GM21390 (cell line): Measurements from ENCODE around the gene CEACAM8.
"Not testable (repeated sequence)": the region's sequence is repeated elsewhere in the genome, so short reads cannot be mapped to it uniquely, and the experiment has no call there.

Source experiments
- ATAC-seq: cut with Tn5 transposase; IDR thresholded peaks from one replicate; pipeline ENCODE4 v1.9.1; 2021; ENCODE audit not compliant: unreplicated experiment

Gene CEACAM8

GRCh38 chr19:42546831-42547500, 47.8 kb downstream of the CEACAM8 start:
- no peak for ATAC-seq

- ATAC-seq: no peak
These were observed 50.6 kb downstream of the CEACAM8 start for GRCh38 chr19:42544146-42544545.

- ATAC-seq: no peak
These were observed 51.9 kb downstream of the CEACAM8 start for GRCh38 chr19:42542791-42543190.

DNA sequence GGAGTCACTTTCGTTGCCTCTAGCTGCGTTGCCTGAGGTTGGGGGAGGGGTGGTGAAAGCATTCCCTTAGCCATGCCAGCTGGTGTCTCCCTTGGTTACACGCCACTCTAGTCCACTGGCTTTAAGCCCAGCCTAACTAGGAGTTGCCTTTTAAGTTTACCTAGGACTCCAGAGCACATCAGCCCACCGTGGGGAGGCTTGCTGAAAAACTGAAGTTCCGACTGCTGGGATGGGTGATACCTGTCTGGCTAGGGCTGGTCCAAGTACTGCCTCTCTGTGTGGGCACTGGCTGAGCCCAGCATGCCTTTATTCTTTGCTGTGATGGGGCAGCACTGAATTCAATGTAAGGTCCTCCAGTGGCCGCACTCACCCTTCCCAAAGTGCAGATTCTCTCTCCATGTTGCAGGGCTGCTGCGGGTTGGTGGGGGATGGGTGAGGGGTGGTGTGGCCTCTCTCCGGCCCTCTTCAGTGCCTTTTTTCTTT, 54.6 kb downstream of the CEACAM8 start:
- ATAC-seq: no peak

DNA sequence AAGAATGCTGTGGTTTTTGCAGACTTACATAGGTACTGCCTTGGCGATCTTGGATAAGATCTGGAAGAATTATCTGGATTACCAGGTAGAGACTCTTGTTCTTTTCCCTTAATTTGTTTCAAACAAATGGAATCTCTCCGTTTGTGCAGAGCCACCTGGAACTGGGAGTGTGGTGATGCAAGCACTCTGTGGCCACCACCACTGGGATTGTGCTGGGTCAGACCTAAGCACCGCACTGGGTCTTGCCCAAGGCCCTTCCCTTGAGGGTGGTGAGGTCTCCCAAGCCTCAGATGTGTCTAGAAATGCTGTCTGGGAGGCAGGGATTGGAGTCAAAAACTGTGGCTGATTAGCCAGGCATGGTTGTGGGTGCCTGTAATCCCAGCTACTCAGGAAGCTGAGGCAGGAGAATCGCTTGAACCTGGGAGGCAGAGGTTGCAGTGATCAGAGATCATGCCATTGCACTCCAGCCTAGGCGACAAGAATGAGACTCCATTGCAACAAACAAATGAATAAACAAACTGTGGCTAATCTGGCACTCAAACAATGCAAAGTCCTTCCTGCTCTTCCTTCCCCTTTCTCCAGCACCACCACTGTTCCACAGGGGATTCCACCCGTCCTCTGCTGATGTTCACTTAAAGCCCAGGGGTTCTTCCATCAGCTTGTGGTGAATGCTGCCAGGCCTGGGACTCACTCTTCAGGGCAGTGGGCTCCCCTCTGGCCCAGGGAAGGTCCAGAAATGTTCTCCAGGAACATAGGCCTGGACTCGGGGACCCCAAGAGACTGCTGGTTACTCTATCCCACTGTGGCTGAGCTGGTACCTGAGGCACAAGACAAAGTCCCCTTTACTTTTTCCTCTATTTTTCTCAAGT, 55.6 kb downstream of the CEACAM8 start:
- no peak for ATAC-seq

GRCh38 chr19:42535276-42535675, 59.4 kb downstream of the CEACAM8 start:
- not testable (repeated sequence) for ATAC-seq

- no peak for ATAC-seq
These were observed 60.3 kb downstream of the CEACAM8 start for GRCh38 chr19:42534391-42534790.

GRCh38 chr19:42532891-42533290, 61.8 kb downstream of the CEACAM8 start:
- no peak for ATAC-seq

DNA sequence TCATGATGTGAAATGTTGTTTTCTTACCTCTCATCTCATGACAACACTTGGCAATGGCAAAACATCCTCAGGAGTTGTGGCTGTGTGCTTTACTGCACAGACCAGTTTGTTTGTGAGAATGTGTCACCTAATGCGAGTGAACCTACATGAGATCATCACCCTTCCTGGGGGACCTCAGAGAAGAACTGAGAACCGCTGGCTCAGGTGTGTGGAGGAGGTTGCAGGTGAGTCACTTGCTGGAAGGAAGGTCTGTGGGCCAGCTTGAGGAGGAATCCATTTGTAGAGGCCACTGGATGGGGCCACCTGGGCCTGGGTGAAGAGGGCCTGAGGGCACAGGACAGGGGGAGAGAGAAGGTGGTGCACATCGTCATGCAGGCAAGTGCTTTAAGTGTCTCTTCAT, 63.4 kb downstream of the CEACAM8 start:
- ATAC-seq: no peak
